SK-N-SH (cell line): Measurements from ENCODE around the gene TOX4.
A peak's percentile ranks its signal among the peaks of the same experiment; 100 is the strongest.

Experiments used
- CTCF ChIP-seq: fragments of 200-600 bp; sonication (generic); IDR thresholded peaks from 2 replicates; pipeline ENCODE4 v1.6.1; 2017; ENCODE audit warnings: antibody characterized with exemption, mild to moderate bottlenecking, moderate library complexity
- JUND ChIP-seq: IDR thresholded peaks from 2 replicates; pipeline ENCODE4 v1.4.0; 2012
- MXI1 ChIP-seq: IDR thresholded peaks from 2 replicates; pipeline ENCODE4 v1.6.1; 2012; ENCODE audit warnings: mild to moderate bottlenecking, low read depth, low read length, improper control_type of control experiment
- RAD21 ChIP-seq: IDR thresholded peaks from 2 replicates; pipeline ENCODE4 v1.6.1; 2012; ENCODE audit warnings: mild to moderate bottlenecking, low read length
- USF2 ChIP-seq: fragments of 150-350 bp; IDR thresholded peaks from 2 replicates; pipeline ENCODE4 v1.6.1; 2017; ENCODE audit warnings: antibody characterized with exemption, low read length, low read depth, borderline replicate concordance
- TF ChIP-seq, protein P1 (sequence below): IDR thresholded peaks from 2 replicates; pipeline ENCODE4 v1.6.1; 2012; ENCODE audit warnings: mild to moderate bottlenecking, low read depth, low read length, moderate library complexity

DNA sequence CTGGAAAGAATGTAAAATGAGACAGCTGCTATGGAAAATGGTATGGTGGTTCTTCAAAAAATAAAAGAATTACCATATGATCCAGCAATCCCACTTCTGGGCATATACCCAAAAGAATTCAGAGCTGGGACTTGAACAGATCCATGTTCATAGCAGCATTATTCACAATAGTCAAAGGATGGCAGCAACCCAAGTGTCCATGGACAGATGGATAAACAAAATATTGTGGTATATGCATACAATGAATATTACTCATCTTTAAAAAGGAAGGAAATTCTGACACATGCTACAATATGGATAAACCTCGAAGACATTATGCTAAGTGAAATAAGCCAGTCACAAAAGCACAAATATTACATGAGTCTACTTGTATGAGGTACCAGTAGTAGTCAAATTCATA lies 9.4 kb upstream of the TOX4 start:
- TF ChIP-seq JUND (peak; percentile 61), CTCF (no peak), RAD21 (no peak), USF2 (no peak), MXI1 (no peak)
- TF ChIP-seq, protein P1, sequence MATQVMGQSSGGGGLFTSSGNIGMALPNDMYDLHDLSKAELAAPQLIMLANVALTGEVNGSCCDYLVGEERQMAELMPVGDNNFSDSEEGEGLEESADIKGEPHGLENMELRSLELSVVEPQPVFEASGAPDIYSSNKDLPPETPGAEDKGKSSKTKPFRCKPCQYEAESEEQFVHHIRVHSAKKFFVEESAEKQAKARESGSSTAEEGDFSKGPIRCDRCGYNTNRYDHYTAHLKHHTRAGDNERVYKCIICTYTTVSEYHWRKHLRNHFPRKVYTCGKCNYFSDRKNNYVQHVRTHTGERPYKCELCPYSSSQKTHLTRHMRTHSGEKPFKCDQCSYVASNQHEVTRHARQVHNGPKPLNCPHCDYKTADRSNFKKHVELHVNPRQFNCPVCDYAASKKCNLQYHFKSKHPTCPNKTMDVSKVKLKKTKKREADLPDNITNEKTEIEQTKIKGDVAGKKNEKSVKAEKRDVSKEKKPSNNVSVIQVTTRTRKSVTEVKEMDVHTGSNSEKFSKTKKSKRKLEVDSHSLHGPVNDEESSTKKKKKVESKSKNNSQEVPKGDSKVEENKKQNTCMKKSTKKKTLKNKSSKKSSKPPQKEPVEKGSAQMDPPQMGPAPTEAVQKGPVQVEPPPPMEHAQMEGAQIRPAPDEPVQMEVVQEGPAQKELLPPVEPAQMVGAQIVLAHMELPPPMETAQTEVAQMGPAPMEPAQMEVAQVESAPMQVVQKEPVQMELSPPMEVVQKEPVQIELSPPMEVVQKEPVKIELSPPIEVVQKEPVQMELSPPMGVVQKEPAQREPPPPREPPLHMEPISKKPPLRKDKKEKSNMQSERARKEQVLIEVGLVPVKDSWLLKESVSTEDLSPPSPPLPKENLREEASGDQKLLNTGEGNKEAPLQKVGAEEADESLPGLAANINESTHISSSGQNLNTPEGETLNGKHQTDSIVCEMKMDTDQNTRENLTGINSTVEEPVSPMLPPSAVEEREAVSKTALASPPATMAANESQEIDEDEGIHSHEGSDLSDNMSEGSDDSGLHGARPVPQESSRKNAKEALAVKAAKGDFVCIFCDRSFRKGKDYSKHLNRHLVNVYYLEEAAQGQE = no peak
